Chondrocyte (in vitro differentiated cells): ENCODE results near the gene SLCO4A1. TPM values are rescaled to one million over a fixed set of nuclear protein-coding genes. Genes with fewer than 3 reads are reported as not detected.

Experiments used
- DNase-seq: peaks from one replicate; pipeline ENCODE4 v3.0.0; 2021; ENCODE audit warnings: mixed read lengths, low spot score
- H3K27ac Mint-ChIP-seq: one replicate; pipeline ENCODE4 v1.8.0; 2021; ENCODE audit warnings: mild to moderate bottlenecking, moderate library complexity, mixed read lengths; ENCODE audit not compliant: unreplicated experiment
- H3K27me3 Mint-ChIP-seq: 2 replicates; pipeline ENCODE4 v1.8.0; 2021; ENCODE audit warnings: low read depth, mixed read lengths
- H3K36me3 Mint-ChIP-seq: 2 replicates; pipeline ENCODE4 v1.8.0; 2021; ENCODE audit warnings: low read depth, mixed read lengths
- H3K4me1 Mint-ChIP-seq: 2 replicates; pipeline ENCODE4 v1.8.0; 2021; ENCODE audit warnings: low read depth, mild to moderate bottlenecking, mixed read lengths
- H3K4me3 Mint-ChIP-seq: one replicate; pipeline ENCODE4 v1.8.0; 2021; ENCODE audit warnings: mild to moderate bottlenecking, moderate library complexity, mixed read lengths; ENCODE audit not compliant: unreplicated experiment
- H3K9me3 Mint-ChIP-seq: 2 replicates; pipeline ENCODE4 v1.8.0; 2021; ENCODE audit warnings: low read depth, mixed read lengths
- total RNA-seq: library from RNA; stranded (reverse); gene quantifications from 3 replicates; pipeline ENCODE4 v1.2.1, GENCODE V29; 2021
- TF ChIP-seq, protein P1 (sequence below): fragments of 200-600 bp; sonication (generic); IDR thresholded peaks from 2 replicates; pipeline ENCODE4 v1.5.0; 2021; ENCODE audit warnings: antibody characterized with exemption, mild to moderate bottlenecking, moderate library complexity

The SLCO4A1 gene
- total RNA-seq, 1 donor from 2014 or later, result not detected

- no peaks in the 10 kb centered on the region for H3K4me1 Mint-ChIP-seq
- H3K36me3 Mint-ChIP-seq, result no peaks in the 10 kb centered on the region
- peak; percentile 75 for DNase-seq
- H3K27me3 Mint-ChIP-seq, result peaks cover 53% of the 10 kb centered on the region
- no peak overlapping the region for H3K27ac Mint-ChIP-seq
- peaks cover 5% of the 10 kb centered on the region for H3K9me3 Mint-ChIP-seq
- no peak overlapping the region for H3K4me3 Mint-ChIP-seq
- TF ChIP-seq, protein P1, sequence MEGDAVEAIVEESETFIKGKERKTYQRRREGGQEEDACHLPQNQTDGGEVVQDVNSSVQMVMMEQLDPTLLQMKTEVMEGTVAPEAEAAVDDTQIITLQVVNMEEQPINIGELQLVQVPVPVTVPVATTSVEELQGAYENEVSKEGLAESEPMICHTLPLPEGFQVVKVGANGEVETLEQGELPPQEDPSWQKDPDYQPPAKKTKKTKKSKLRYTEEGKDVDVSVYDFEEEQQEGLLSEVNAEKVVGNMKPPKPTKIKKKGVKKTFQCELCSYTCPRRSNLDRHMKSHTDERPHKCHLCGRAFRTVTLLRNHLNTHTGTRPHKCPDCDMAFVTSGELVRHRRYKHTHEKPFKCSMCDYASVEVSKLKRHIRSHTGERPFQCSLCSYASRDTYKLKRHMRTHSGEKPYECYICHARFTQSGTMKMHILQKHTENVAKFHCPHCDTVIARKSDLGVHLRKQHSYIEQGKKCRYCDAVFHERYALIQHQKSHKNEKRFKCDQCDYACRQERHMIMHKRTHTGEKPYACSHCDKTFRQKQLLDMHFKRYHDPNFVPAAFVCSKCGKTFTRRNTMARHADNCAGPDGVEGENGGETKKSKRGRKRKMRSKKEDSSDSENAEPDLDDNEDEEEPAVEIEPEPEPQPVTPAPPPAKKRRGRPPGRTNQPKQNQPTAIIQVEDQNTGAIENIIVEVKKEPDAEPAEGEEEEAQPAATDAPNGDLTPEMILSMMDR, result no peak
Measured at GRCh38 chr20:62710221-62710885, 68.0 kb downstream of the SLCO4A1 start.

GRCh38 chr20:62710886-62711702, 68.8 kb downstream of the SLCO4A1 start:
- peak; percentile 92 for DNase-seq
- Mint-ChIP-seq H3K4me1 (no peaks in the 10 kb centered on the region), H3K27ac (no peak overlapping the region), H3K4me3 (no peak overlapping the region), H3K9me3 (peaks cover 5% of the 10 kb centered on the region), H3K27me3 (peaks cover 58% of the 10 kb centered on the region), H3K36me3 (no peaks in the 10 kb centered on the region)
- TF ChIP-seq, protein P1, result no peak

GRCh38 chr20:62711703-62712101, 69.4 kb downstream of the SLCO4A1 start:
- no peak overlapping the region for H3K27ac Mint-ChIP-seq
- H3K27me3 Mint-ChIP-seq, result peaks cover 62% of the 10 kb centered on the region
- H3K4me3 Mint-ChIP-seq, result no peak overlapping the region
- H3K36me3 Mint-ChIP-seq, result no peaks in the 10 kb centered on the region
- DNase-seq, result peak; percentile 79
- H3K9me3 Mint-ChIP-seq, result peaks cover 5% of the 10 kb centered on the region
- TF ChIP-seq, protein P1, result no peak
- H3K4me1 Mint-ChIP-seq, result no peaks in the 10 kb centered on the region

DNA sequence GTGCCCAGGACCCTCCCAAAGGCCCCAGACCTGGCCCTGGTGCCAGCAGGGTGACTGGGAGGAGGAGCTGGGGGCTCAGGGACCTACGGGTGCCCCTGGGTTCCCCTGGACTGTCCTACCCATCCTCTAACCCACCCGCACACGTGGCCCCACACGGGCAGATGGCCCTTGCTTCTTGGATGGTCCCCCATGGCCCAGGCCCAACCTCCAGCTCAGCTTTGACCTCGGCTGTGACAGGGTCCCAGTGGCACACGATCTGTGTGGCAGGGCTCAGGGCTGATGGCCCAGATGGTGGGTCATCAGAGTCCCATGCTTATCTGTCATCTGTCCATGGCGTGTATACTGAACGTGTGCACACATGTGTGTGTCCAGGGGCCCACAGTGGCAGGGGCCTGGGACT, 70.3 kb downstream of the SLCO4A1 start:
- TF ChIP-seq, protein P1, result no peak
- Mint-ChIP-seq H3K4me1 (no peaks in the 10 kb centered on the region), H3K27me3 (peaks cover 59% of the 10 kb centered on the region), H3K9me3 (peaks cover 5% of the 10 kb centered on the region), H3K27ac (no peak overlapping the region), H3K4me3 (no peak overlapping the region), H3K36me3 (no peaks in the 10 kb centered on the region)
- peak; percentile 86 for DNase-seq

- Mint-ChIP-seq H3K36me3 (no peaks in the 10 kb centered on the region), H3K4me3 (no peak overlapping the region), H3K4me1 (no peaks in the 10 kb centered on the region), H3K27me3 (peaks cover 62% of the 10 kb centered on the region), H3K9me3 (peaks cover 5% of the 10 kb centered on the region), H3K27ac (no peak overlapping the region)
- TF ChIP-seq, protein P1, result no peak
- peak; percentile 48 for DNase-seq
Measured at GRCh38 chr20:62714006-62714405, 71.7 kb downstream of the SLCO4A1 start.
